SU-DHL-6 (cell line): ENCODE measurements around the gene GPS2.
A peak's percentile ranks its signal among the peaks of the same experiment; 100 is the strongest.

ENCODE experiments used
- H2AFZ ChIP-seq: fragments of 200-600 bp; sonication (generic); 2 replicates; pipeline ENCODE4 v1.6.1; 2014; ENCODE audit warnings: low read depth, mild to moderate bottlenecking, moderate library complexity, mixed read lengths, antibody characterized with exemption, low read length; ENCODE audit not compliant: severe bottlenecking
- H3F3A ChIP-seq: fragments of 200-600 bp; shearing (Covaris generic); 2 replicates; pipeline ENCODE4 v1.6.0; 2016; ENCODE audit warnings: antibody characterized with exemption, mild to moderate bottlenecking; ENCODE audit not compliant: insufficient read depth
- H3K27ac ChIP-seq: fragments of 200-600 bp; sonication (generic); 2 replicates; pipeline ENCODE4 v1.5.1; 2016; ENCODE audit warnings: low read depth, mild to moderate bottlenecking, low read length, moderate library complexity, mixed read lengths
- H3K27me3 ChIP-seq: fragments of 200-600 bp; sonication (generic), shearing (Covaris generic); 2 replicates; pipeline ENCODE4 v1.6.0; 2014; ENCODE audit warnings: mild to moderate bottlenecking, low read length
- H3K36me3 ChIP-seq: fragments of 200-600 bp; sonication (generic); 2 replicates; pipeline ENCODE4 v1.6.1; 2014; ENCODE audit warnings: mild to moderate bottlenecking, low read length, mixed read lengths
- H3K4me2 ChIP-seq: fragments of 300-600, 200-600 bp; shearing (Covaris generic), sonication (generic); 2 replicates; pipeline ENCODE4 v1.6.0; 2014; ENCODE audit warnings: low read length, low read depth, mild to moderate bottlenecking; ENCODE audit not compliant: poor library complexity, severe bottlenecking
- H3K4me3 ChIP-seq: fragments of 200-600 bp; sonication (generic); 2 replicates; pipeline ENCODE4 v1.5.1; 2014; ENCODE audit warnings: antibody characterized with exemption, low read length, mild to moderate bottlenecking, mixed read lengths; ENCODE audit not compliant: insufficient read depth, poor library complexity, severe bottlenecking
- H3K79me2 ChIP-seq: fragments of 200-600 bp; sonication (generic); 2 replicates; pipeline ENCODE4 v1.6.1; 2014; ENCODE audit warnings: mild to moderate bottlenecking, low read length, moderate library complexity; ENCODE audit not compliant: insufficient read depth
- H3K9ac ChIP-seq: fragments of 200-600 bp; sonication (generic); 2 replicates; pipeline ENCODE4 v1.7.0; 2014; ENCODE audit warnings: mild to moderate bottlenecking, low read length
- H3K9me2 ChIP-seq: fragments of 200-600 bp; sonication (generic); replicated peaks from 2 replicates; pipeline ENCODE4 v1.6.1; 2014; ENCODE audit warnings: low read length; ENCODE audit not compliant: insufficient read depth
- H3K9me3 ChIP-seq: fragments of 200-600 bp; sonication (generic); 2 replicates; pipeline ENCODE4 v1.6.1; 2014; ENCODE audit warnings: low read length, mixed read lengths; ENCODE audit not compliant: insufficient read depth
- H4K20me1 ChIP-seq: fragments of 200-600 bp; sonication (generic); 2 replicates; pipeline ENCODE4 v1.6.1; 2014; ENCODE audit warnings: low read depth, mild to moderate bottlenecking, antibody characterized with exemption, low read length, moderate library complexity, mixed read lengths
- CTCF ChIP-seq: fragments of 200-600 bp; sonication (generic); IDR thresholded peaks from one replicate; pipeline ENCODE4 v1.5.1; 2017; ENCODE audit warnings: antibody characterized with exemption, mild to moderate bottlenecking, low read length, moderate library complexity; ENCODE audit not compliant: insufficient read depth, poor library complexity, severe bottlenecking
- EZH2phosphoT487 ChIP-seq: fragments of 200-600 bp; sonication (generic), shearing (Covaris generic); conservative IDR thresholded peaks from 2 replicates; pipeline ENCODE4 v1.6.1; 2018; ENCODE audit warnings: mild to moderate bottlenecking, antibody characterized with exemption, low read length, moderate library complexity, mixed read lengths

The GPS2 gene

GRCh38 chr17:7352910-7353635 is 37.9 kb upstream of the GPS2 start:
- H3K9me2 ChIP-seq, result no peaks in the 10 kb centered on the region
- peak overlapping the region; percentile 71 for H3K4me2 ChIP-seq
- no peaks in the 10 kb centered on the region for H3K79me2 ChIP-seq
- H3K9me3 ChIP-seq, result no peaks in the 10 kb centered on the region
- no peaks in the 10 kb centered on the region for H4K20me1 ChIP-seq
- no peak overlapping the region for H3K4me3 ChIP-seq
- no peaks in the 10 kb centered on the region for H3K36me3 ChIP-seq
- TF ChIP-seq CTCF (no peak), EZH2phosphoT487 (no peak)
- H3K9ac ChIP-seq, result no peak overlapping the region
- H2AFZ ChIP-seq, result no peak overlapping the region
- no peaks in the 10 kb centered on the region for H3K27me3 ChIP-seq
- H3K27ac ChIP-seq, result no peak overlapping the region
- peaks cover 13% of the 10 kb centered on the region for H3F3A ChIP-seq

GRCh38 chr17:7352503-7352889 is 37.3 kb upstream of the GPS2 start:
- H3K27ac ChIP-seq, result peak overlapping the region; percentile 16; the same call in 1 of the 2 replicates
- peak overlapping the region; percentile 55 for H2AFZ ChIP-seq

GRCh38 chr17:7351665-7352502 is 36.7 kb upstream of the GPS2 start, which contains the start of gene KCTD11:
Gene KCTD11 (plus strand): TSS chr17:7352162.
- Histone ChIP-seq H3K79me2 (no peaks in the 10 kb centered on the region), H3K27ac (peak within 1 kb of the TSS; percentile 71), H3K9ac (peak within 1 kb of the TSS; percentile 85), H3K36me3 (no peaks in the 10 kb centered on the region), H3K27me3 (no peaks in the 10 kb centered on the region), H3K4me2 (peak within 1 kb of the TSS; percentile 71), H2AFZ (peak within 1 kb of the TSS; percentile 55), H3K9me3 (no peaks in the 10 kb centered on the region), H3F3A (peaks cover 13% of the 10 kb centered on the region), H3K9me2 (no peaks in the 10 kb centered on the region), H4K20me1 (no peaks in the 10 kb centered on the region), H3K4me3 (peak within 1 kb of the TSS; percentile 71)
- TF ChIP-seq EZH2phosphoT487, result no peak
- TF ChIP-seq CTCF, result no peak

More at GRCh38 chr17:7352503-7352889, 37.3 kb upstream of the GPS2 start:
- Histone ChIP-seq H3K9ac (peak overlapping the region; percentile 85), H3K79me2 (no peaks in the 10 kb centered on the region), H3F3A (peaks cover 13% of the 10 kb centered on the region), H3K36me3 (no peaks in the 10 kb centered on the region), H3K4me3 (peak overlapping the region; percentile 71), H3K9me3 (no peaks in the 10 kb centered on the region), H4K20me1 (no peaks in the 10 kb centered on the region), H3K4me2 (peak overlapping the region; percentile 71), H3K9me2 (no peaks in the 10 kb centered on the region), H3K27me3 (no peaks in the 10 kb centered on the region)
- no peak for TF ChIP-seq EZH2phosphoT487
- TF ChIP-seq CTCF, result no peak
